GM21367 (cell line): ENCODE measurements around the gene ARHGEF4.

Source experiments
- ATAC-seq: cut with Tn5 transposase; IDR thresholded peaks from one replicate; pipeline ENCODE4 v1.9.1; 2021; ENCODE audit not compliant: unreplicated experiment

ARHGEF4 gene

DNA sequence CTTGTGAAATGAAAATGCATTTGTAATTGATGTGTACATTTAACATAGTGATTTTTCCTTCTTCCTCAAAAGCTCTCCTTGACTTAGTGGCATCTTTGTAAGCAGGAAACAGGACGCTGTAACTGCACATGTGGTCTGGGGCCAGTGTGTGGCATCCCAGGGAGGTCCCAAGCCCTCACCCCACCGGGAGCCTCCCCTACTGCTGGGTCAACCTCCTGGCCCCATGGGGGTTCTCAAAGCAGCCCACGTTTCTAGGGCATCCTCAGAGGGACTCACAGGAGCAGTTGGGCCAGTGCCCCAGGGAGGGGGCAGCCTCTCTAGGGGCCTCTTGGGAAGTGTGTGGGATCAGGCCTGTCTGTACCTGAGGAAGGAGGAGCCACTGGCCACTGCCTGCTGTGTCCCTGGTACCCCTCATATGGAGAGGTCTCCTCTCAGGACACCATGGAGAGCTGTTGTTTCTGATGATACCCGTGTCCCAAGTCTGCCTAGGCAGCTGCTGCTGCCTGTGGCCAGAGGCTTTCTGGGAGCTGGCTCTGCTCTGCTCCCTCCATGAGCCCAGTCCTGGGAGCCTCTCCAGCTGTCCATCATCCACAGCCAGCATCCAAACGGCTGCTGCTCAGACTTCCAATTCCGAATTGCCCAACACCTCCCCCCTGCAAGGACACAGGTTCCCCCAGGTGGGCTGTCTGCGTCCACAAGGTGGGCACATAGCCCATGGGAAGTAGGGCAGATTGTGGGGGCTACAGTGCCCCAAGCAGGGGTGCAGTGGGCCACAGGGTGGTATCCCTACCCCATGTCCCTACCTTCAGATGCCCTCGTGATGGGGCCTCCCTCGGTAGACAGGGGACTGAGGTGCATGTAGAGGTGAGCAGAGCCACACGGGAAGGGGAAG is 13.4 kb downstream of the ARHGEF4 start:
- no peak for ATAC-seq

DNA sequence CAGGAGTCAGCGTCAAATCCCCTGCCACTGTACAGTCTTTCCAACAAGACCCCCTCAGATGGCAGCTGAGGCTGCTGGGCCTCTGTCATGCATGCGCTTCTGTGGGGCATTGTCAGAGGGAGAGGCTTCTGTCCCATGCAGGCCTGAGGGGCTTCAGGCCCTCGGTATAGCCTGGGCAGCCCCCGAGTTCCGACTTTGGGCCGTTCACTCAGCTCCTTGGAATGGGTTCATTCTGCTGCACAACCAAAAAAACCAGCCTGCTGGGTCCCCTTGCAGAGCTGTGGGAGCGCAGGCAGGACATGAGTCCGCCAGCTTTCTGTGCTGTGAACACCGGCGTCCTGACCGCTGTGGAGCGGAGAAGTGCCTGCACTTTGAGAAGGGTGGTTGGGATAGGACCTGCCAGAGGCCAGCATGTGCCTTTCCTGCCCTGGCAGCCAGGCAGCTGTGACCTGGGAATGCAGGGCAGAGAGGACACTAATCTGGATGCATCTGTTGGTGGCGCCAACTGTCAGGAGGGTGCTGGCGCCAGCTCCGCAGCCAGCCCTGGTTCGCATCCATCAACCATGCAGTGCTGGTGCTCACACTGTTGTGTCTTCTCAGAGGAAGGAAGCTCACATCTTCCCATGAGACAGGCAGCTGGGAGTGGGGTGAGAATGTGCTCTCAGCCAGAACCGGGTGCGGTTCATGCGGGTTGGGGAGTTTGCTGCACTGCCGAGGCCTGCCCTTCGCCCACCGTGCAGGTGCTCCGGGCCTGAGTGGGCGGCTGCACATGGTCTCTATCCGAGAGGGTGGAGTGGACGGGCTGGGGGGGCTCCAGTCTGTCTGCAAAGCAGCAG is 14.3 kb downstream of the ARHGEF4 start:
- no peak for ATAC-seq

DNA sequence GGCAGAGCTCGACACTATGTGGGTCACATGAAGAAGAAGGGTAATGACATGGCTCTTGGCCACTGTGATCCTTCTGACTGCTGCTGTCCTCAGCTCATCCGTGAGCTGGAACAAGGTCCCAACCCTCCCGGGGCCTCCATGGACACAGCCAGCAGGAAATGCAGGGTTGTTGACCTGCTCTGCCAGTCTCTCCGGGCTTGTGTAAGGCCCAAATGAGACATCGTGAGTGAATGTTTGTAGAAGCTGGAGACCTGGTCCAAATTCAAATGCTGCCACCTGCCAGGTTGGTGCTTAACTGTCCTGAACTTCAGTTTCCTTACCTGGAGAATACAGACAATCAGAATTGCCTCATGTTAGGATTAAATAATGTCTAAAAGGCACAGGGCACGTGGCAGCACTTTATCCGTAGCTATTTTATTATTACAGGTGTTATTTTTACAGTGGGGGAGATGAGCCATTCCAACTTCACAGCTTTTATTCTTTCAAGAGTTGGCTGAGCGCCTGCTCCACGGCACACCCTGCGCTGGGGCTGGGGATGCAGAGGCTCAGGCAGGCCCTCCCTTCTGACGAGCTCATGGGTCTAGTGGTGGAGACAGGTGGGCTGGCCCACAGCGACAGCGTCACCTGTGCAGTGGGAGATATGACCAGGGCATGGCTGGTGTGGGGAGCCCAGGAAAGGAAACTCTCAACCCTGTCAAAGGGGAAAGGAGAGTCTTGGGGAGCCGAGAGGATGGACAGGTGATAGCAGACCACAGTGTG is 15.1 kb downstream of the ARHGEF4 start:
- ATAC-seq: no peak

- no peak for ATAC-seq
These were observed 15.9 kb downstream of the ARHGEF4 start for GRCh38 chr2:130852521-130853115.

DNA sequence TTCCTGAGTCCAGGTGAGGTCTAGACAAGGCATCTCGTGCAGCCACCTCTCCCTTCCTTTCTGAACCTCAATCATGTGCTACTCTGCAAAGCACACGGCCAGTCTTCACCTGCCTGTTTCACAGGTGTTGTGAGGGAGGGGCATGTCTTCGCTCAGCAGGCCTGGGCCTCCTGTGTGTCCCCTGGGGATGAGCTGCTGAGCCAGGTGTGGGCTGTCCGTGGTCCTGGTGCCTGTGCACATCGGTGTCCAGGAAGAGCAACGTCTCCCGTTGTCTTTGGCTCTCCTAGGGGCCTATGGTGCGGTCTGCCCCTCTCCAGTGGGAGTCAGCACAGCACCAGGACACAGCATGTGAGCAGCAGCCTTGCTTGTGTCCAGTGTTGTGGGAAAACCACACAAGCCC is 16.7 kb downstream of the ARHGEF4 start:
- no peak for ATAC-seq

- no peak for ATAC-seq
These were observed 17.6 kb downstream of the ARHGEF4 start for GRCh38 chr2:130854301-130854700.

GRCh38 chr2:130864830-130865800 is 28.4 kb downstream of the ARHGEF4 start:
- no peak for ATAC-seq

- no peak for ATAC-seq
These were observed 32.9 kb downstream of the ARHGEF4 start for GRCh38 chr2:130869441-130870160.

DNA sequence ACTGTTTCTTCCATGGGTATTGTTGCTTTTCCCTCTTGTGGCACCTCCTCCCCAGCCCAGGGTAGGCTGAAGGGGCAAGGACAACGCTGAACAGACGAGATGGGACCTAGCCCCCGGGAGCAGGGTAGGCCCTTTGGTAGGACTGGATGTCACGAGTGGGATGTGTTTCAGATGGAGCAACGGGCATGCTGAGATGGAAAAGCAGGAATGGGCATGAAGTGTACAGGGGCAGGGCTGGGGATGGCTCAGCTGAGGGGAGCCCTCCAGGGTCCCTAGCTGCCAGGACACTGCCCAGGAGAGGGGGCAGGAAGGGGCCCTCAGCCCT is 33.4 kb downstream of the ARHGEF4 start:
- no peak for ATAC-seq

DNA sequence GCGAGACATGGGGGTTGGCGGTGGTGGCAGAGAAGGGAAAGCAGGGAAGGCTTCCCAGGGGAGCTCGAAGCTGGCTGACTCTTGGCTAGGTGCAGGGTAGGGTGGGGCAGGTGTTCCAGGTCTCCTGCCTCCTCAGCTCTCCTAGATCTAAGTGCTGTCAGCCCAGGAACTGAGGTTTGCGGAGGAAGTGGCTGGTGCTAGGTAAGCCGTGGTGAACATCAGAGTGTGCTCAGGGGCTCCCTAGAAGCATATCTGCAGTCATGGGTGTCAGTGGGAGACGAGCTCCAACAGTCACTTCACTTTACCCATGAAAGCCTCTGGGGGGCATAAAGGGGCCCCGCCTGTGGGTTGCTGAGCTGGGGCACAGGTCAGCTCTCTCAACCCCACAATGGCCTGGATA is 34.1 kb downstream of the ARHGEF4 start:
- ATAC-seq: no peak

DNA sequence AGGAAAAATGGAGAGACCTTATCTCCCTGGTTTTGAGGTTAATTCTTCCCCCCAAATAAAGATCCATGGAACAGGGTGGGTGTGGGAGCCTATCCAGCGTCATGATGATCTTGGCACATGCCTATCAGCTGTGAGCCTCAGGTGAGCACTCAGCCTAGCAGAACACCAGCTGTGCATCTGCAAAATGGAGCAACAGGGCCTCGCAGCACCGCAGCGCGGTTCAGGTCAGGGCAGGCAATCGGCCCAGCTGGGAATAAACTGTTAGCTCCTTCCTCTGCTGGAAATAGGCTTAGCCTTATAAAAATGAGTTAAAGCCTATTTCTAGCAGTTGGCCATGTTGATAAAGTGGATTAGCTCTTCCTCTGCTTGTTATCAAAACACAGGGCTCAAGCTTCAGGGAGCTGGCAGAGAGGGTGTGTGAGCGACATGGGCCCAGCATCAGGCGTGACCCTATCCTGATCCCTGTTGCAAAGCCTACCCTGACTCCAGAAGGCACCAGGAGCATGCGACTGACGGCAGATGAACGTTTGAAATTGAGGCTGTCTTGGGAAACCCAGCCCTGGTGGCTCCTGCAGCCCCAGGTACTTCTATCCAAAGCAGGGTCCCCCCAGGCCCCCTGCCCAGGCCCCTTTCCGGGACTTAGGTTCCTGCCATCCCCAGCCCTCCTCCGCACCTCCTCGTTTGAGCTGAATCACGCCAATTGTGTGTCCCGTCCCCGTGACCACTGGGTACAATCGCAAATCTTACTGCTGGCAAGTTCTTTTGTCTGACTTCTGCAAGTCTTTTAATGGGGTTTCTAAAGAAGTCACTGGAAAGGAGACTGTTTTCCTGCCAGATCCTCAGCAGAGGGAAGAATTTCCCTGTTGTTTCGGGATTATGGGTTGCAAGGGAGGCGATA is 35.4 kb downstream of the ARHGEF4 start:
- no peak for ATAC-seq

GRCh38 chr2:130872741-130873125 is 36.0 kb downstream of the ARHGEF4 start:
- no peak for ATAC-seq

DNA sequence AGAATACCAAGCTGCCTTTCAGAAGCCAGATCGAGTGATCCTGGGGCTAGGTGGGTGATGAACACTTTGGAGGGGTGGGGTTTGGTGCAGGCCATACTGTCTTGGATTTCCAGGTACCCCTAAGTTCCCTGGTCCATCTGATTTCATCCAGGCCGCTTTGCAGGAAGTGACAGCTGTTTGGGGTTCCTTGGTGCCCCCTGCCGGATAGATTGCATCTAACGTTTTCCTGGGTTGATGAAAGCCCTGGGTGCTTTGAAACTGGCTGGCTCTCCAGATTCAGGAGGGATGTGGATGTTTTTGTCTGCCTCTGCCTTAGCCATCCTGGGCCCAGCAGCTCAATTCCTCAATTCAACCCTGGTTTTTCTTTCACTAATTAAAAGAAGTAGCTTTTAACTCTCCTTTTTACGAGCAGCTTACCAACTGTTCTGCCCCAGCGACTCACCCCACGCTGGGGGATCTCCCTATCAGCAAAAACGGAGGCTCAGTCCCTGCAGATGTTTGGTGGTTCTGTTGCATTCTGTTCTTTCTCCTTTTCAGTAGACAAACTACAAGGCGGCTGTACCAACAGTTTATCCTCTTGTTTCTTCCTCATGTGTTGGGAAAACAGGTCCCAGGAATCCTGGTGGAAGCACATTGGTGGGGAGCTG is 37.1 kb downstream of the ARHGEF4 start:
- peak; percentile 85 for ATAC-seq

DNA sequence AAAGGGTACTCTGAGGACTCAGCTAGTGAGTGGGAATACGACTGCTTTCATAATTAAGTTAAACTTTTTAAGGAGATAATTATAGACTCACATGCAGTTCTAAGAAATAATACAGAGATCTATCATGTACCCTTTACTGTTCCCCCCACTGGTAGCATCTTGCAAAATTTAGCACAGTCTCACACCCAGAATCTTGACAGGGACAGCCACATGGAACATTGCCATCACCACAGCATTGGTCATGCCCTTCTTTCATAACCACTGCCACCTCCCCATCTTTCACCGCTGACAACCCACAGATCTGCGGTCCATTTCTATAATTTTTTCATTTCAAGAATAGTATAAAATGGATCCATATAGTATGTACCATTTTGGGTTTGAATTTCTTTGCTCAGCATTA is 37.8 kb downstream of the ARHGEF4 start:
- ATAC-seq: no peak

- ATAC-seq: no peak
These were observed 39.2 kb downstream of the ARHGEF4 start for GRCh38 chr2:130875935-130876334.

- ATAC-seq: no peak
These were observed 40.5 kb downstream of the ARHGEF4 start for GRCh38 chr2:130877258-130877657.

DNA sequence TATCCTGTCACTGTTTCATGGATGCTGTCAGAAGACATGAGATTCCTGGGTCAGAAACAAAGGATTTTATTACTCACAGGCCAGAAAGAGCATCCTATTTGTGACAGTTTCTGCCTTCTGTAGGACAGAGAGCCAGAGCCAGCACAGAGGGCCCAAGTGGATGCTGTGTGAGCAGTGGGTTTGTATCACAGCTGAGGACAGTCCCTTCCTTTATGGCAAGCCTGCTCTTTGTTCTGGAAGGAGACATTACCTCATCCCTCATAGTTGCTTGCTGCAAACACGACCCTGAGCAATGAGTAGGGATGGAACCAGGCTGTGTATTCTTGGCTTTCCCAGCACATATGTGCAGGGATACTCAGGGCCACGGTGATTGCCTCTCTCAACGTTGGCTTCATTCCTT is 41.6 kb downstream of the ARHGEF4 start:
- ATAC-seq: no peak

DNA sequence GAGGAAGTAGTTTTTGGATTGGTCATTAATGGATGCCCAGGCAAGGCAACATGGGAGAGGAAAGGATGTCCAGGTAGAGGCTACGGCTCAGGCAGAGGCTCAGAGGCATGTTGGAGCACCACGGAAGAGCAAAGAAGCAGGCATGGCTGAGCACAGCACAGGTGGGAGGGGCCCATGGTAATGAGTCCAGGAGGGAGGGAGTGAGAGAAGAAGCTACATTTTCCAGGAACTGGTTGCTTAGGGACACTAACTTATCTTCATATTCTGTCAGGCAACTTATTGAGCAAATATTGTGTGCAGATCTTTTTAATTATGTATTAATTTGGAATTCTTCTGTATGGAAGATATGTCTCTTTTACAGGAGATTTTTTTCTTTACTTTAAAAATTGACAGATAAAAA is 42.2 kb downstream of the ARHGEF4 start:
- ATAC-seq: no peak
